Panc1 (cell line): ENCODE data around the gene C2CD2L. TPM values are rescaled to one million over a fixed set of nuclear protein-coding genes. Genes with fewer than 3 reads are reported as not detected.

Experiments
- ATAC-seq: fragments of 200-7000 bp; cut with Tn5 transposase; 2 replicates; pipeline ENCODE4 v1.9.1; 2020; ENCODE audit warnings: mild to moderate bottlenecking, moderate library complexity
- BruUV-seq: library from RNA; stranded (reverse); fragments of 400-500 nt; replicated peaks from 2 replicates; lab custom pipeline; 2021; lab: Mats Ljungman, UMichigan
- CTCF ChIA-PET: fragments of 300-600 bp; sonication (Branson Sonifier 250); formaldehyde crosslinking; loops from one replicate; lab custom pipeline; 2022; ENCODE audit warnings: antibody characterized with exemption; lab: Charles Lee
- POLR2A ChIA-PET: fragments of 300-600 bp; sonication (Branson Sonifier 250); formaldehyde crosslinking; loops from one replicate; lab custom pipeline; 2022; ENCODE audit warnings: antibody characterized with exemption; lab: Charles Lee
- DNase-seq: peaks from one replicate; pipeline ENCODE4 v3.0.0-alpha.2; 2010; ENCODE audit warnings: low read depth, low spot score
- H3K27ac ChIP-seq: 2 replicates; pipeline ENCODE4 v1.5.1; 2011; ENCODE audit warnings: mild to moderate bottlenecking, low read length, inconsistent platforms
- H3K27me3 ChIP-seq: fragments of 200-500 bp; sonication (Bioruptor generic); 2 replicates; pipeline ENCODE4 v1.6.0; 2014; ENCODE audit warnings: low read length, inconsistent platforms; ENCODE audit not compliant: control insufficient read depth, insufficient read depth
- H3K36me3 ChIP-seq: fragments of 200-500 bp; sonication (Bioruptor generic); 2 replicates; pipeline ENCODE4 v1.5.1; 2014; ENCODE audit warnings: inconsistent platforms, mild to moderate bottlenecking, low read length, moderate library complexity; ENCODE audit not compliant: control insufficient read depth, insufficient read depth
- H3K4me1 ChIP-seq: 2 replicates; pipeline ENCODE4 v1.5.1; 2011; ENCODE audit warnings: inconsistent platforms, mild to moderate bottlenecking, low read length, moderate library complexity; ENCODE audit not compliant: control insufficient read depth, insufficient read depth
- H3K4me3 ChIP-seq, 2 experiments: 2 replicates each; pipeline ENCODE4 v1.5.1; 2011 to 2012; ENCODE audit warnings: low read depth in 2 of 2, low read length in 2 of 2, mild to moderate bottlenecking in 2 of 2, inconsistent platforms in 1 of 2, moderate library complexity in 1 of 2
- H3K9me3 ChIP-seq: fragments of 200-500 bp; sonication (Bioruptor generic); 2 replicates; pipeline ENCODE4 v1.5.1; 2014; ENCODE audit warnings: low read depth, mild to moderate bottlenecking, inconsistent platforms, low read length, moderate library complexity; ENCODE audit not compliant: control insufficient read depth, insufficient read depth
- CTCF ChIP-seq: fragments of 450-650 bp; IDR thresholded peaks from 2 replicates; pipeline ENCODE4 v1.5.1; 2017; ENCODE audit warnings: mild to moderate bottlenecking
- POLR2AphosphoS5 ChIP-seq: IDR thresholded peaks from 2 replicates; pipeline ENCODE4 v1.6.1; 2012; ENCODE audit warnings: mild to moderate bottlenecking, low read depth, low read length, moderate library complexity
- SIN3A ChIP-seq: IDR thresholded peaks from 2 replicates; pipeline ENCODE4 v1.6.1; 2012; ENCODE audit warnings: low read depth, mild to moderate bottlenecking, low read length, moderate library complexity, borderline replicate concordance; ENCODE audit not compliant: insufficient read depth
- TCF7L2 ChIP-seq: IDR thresholded peaks from 2 replicates; pipeline ENCODE4 v1.6.1; 2011; ENCODE audit warnings: mild to moderate bottlenecking, low read depth, low read length, inconsistent platforms
- in situ Hi-C: cut with HindIII; loops from 2 replicates; pipeline ENCODE4 v1.10.0; 2016; ENCODE audit warnings: low sequenced_read_pairs, low pct_unique_long_range_greater_than_20kb
- intact Hi-C: fragments of 100-400 bp; cut with micrococcal nuclease; formaldehyde crosslinking; loops from one replicate; pipeline ENCODE4 v1.10.0; 2022; ENCODE audit not compliant: unreplicated experiment
- total RNA-seq: library from RNA; stranded (reverse); gene quantifications from one replicate; pipeline ENCODE4 v1.2.1, GENCODE V29; 2021; ENCODE audit not compliant: unreplicated experiment
- TF ChIP-seq, protein P1 (sequence below), 2 experiments: IDR thresholded peaks; 2 replicates each; pipeline ENCODE4 v1.6.1; 2011 to 2012; ENCODE audit warnings: low read depth in 2 of 2, control low read depth in 1 of 2, low read length in 1 of 2, mild to moderate bottlenecking in 1 of 2, moderate library complexity in 1 of 2; ENCODE audit not compliant: insufficient read depth in 1 of 2

The C2CD2L gene
- total RNA-seq, 1 experiment from 2014 or later = 10.1 TPM

DNA sequence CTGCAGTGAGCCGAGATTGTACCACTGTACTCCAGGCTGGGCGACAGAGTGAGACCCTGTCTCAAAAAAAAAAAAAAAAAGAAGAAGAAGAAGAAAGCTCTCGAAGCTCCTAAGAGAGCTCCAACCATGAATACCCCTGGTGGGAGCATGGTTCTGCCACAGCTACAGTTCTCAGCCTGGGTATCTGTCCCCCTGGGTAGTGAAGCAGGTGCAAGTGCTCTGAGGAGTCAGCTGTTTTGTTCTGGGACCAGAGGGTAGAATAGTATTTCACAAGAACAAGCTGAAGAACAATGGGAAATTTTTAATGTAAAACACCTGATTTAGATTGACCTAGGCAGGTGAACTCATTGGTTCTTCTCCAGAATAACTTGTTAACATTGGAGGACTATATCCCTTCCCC is 45.9 kb upstream of the C2CD2L start:
- H3K36me3 ChIP-seq = peaks cover 2% of the 10 kb centered on the region; the same call in 1 of the 2 replicates
- intact Hi-C loops = no loop called here
- POLR2A ChIA-PET = interaction anchor here (0.6 to 0.7 kb wide), 2 partner anchors 168 to 260 kb away, joined by 5 to 8 read pairs; no protein-coding TSS in a partner anchor
- in situ Hi-C loops = no loop called here
- H3K4me1 ChIP-seq = peaks cover 3% of the 10 kb centered on the region; the same call in 1 of the 2 replicates
- H3K27me3 ChIP-seq = no peaks in the 10 kb centered on the region
- TF ChIP-seq SIN3A = no peak
- no peak overlapping the region for H3K4me3 ChIP-seq
- CTCF ChIA-PET = no interaction called here
- no peaks in the 10 kb centered on the region for H3K9me3 ChIP-seq
- no TSS peak for BruUV-seq
- DNase-seq (no peak), ATAC-seq (no peak)
- H3K27ac ChIP-seq = no peak overlapping the region

GRCh38 chr11:119062779-119063178 is 44.4 kb upstream of the C2CD2L start:
- H3K9me3 ChIP-seq = no peaks in the 10 kb centered on the region
- no peak for TF ChIP-seq CTCF
- TF ChIP-seq TCF7L2 = no peak
- TF ChIP-seq SIN3A = no peak
- no peak for TF ChIP-seq POLR2AphosphoS5
- TF ChIP-seq, protein P1, sequence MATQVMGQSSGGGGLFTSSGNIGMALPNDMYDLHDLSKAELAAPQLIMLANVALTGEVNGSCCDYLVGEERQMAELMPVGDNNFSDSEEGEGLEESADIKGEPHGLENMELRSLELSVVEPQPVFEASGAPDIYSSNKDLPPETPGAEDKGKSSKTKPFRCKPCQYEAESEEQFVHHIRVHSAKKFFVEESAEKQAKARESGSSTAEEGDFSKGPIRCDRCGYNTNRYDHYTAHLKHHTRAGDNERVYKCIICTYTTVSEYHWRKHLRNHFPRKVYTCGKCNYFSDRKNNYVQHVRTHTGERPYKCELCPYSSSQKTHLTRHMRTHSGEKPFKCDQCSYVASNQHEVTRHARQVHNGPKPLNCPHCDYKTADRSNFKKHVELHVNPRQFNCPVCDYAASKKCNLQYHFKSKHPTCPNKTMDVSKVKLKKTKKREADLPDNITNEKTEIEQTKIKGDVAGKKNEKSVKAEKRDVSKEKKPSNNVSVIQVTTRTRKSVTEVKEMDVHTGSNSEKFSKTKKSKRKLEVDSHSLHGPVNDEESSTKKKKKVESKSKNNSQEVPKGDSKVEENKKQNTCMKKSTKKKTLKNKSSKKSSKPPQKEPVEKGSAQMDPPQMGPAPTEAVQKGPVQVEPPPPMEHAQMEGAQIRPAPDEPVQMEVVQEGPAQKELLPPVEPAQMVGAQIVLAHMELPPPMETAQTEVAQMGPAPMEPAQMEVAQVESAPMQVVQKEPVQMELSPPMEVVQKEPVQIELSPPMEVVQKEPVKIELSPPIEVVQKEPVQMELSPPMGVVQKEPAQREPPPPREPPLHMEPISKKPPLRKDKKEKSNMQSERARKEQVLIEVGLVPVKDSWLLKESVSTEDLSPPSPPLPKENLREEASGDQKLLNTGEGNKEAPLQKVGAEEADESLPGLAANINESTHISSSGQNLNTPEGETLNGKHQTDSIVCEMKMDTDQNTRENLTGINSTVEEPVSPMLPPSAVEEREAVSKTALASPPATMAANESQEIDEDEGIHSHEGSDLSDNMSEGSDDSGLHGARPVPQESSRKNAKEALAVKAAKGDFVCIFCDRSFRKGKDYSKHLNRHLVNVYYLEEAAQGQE (IDR thresholded peaks at IDR 0.05; ENCODE audit: insufficient read depth in 1 of 2, low read depth in 2 of 2, low read length in 1 of 2) = no peak
- ChIA-PET CTCF (no interaction called here), POLR2A (no interaction called here)
- in situ Hi-C loops = no loop called here
- H3K4me3 ChIP-seq = no peak overlapping the region
- peaks cover 6% of the 10 kb centered on the region; the same call in 1 of the 2 replicates for H3K4me1 ChIP-seq
- no peaks in the 10 kb centered on the region for H3K27me3 ChIP-seq
- no TSS peak for BruUV-seq
- intact Hi-C loops = no loop called here
- DNase-seq (no peak), ATAC-seq (no peak)
- H3K36me3 ChIP-seq = no peaks in the 10 kb centered on the region; the same call in 1 of the 2 replicates
- no peak overlapping the region for H3K27ac ChIP-seq

DNA sequence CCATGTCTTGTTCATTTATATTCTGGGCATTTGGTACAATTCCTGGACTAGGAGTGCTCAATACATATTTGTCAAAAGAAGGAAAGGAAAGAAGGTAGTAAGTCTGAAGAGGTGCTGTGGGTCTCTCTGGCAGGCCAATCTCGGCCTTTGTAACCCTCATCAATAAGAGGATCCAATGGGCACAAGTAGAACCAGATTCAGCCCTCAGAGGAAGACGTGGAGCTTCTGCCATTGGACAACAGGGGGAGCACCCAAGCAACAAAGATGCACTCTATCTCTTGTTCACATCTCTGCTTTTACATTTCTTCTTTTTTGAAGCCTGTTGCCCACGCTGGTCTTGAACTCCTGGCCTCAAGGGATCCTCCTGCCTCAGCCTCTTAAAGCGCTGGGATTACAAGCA is 41.8 kb upstream of the C2CD2L start:
- POLR2A ChIA-PET = no interaction called here
- no peaks in the 10 kb centered on the region for H3K9me3 ChIP-seq

More for the DNA sequence above, 41.8 kb upstream of the C2CD2L start:
- intact Hi-C loops (no loop called here), in situ Hi-C loops (no loop called here)
- no peak overlapping the region for H3K27ac ChIP-seq
- no peak overlapping the region for H3K4me3 ChIP-seq
- peaks cover 8% of the 10 kb centered on the region; the same call in 1 of the 2 replicates for H3K4me1 ChIP-seq
- no peaks in the 10 kb centered on the region; the same call in 1 of the 2 replicates for H3K36me3 ChIP-seq
- CTCF ChIA-PET = no interaction called here
- TF ChIP-seq POLR2AphosphoS5 = no peak
- TF ChIP-seq SIN3A = no peak
- TF ChIP-seq CTCF = peak; percentile 85; the same call in 1 of the 2 replicates
- H3K27me3 ChIP-seq = no peaks in the 10 kb centered on the region
- no peak for DNase-seq
- 0 out of 2 replicates have a peak, but pooled peaks have one; percentile 34 for ATAC-seq
- BruUV-seq = no TSS peak
